NCI-H1436 treated with DMSO at 0.1 percent for 48 hours (cell line): Measurements from ENCODE around the gene RIOK3.
"Not testable (repeated sequence)": the region's sequence is repeated elsewhere in the genome, so short reads cannot be mapped to it uniquely, and the experiment has no call there.

ENCODE experiments used
- DNase-seq: peaks from one replicate; lab custom pipeline; 2025; lab: John Stamatoyannopoulos, UW

RIOK3 gene

DNA sequence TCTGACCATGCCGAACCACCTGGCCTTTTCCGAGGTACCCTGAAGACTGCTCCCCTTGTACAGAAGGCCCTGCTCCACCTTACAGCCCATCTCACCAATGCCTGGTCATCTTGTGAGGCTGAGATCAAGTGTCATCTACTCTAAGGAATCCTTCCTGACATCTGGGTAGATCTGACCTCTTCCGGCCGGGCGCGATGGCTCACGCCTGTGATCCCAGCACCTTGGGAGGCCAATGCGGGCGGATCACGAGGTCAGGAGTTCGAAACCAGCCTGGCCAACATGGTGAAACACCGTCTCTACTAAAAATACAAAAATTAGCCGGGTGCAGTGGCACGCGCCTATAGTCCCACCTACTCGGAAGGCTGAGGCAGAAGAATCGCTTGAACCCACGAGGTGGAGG lies 2.1 kb upstream of the RIOK3 start:
- DNase-seq, result no peak

DNA sequence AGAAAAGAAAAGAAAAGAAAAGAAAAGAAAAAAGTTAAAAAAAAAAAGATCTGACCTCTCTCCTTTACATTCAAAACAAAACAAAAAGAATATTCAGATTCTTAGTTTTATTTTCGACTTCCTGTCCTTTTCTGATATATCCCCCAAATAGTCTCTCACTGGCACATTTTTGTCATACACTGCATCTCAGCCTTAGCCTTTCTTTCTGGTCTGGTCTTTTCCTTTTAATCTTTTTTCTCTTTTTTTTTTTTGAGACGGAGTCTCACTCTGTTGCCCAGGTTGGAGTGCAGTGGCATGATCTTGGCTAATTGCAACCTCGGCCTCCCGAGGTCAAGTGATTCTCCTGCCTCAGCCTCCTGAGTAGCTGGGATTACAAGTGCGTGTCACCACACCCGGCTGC lies 1.6 kb upstream of the RIOK3 start:
- no peak for DNase-seq

GRCh38 chr18:23452347-23452727 lies 750 bp upstream of the RIOK3 start:
- no peak for DNase-seq

GRCh38 chr18:23453680-23454058 lies 582 bp downstream of the RIOK3 start:
- no peak for DNase-seq

- no peak for DNase-seq
These were observed 3.7 kb downstream of the RIOK3 start for GRCh38 chr18:23456835-23457234.

DNA sequence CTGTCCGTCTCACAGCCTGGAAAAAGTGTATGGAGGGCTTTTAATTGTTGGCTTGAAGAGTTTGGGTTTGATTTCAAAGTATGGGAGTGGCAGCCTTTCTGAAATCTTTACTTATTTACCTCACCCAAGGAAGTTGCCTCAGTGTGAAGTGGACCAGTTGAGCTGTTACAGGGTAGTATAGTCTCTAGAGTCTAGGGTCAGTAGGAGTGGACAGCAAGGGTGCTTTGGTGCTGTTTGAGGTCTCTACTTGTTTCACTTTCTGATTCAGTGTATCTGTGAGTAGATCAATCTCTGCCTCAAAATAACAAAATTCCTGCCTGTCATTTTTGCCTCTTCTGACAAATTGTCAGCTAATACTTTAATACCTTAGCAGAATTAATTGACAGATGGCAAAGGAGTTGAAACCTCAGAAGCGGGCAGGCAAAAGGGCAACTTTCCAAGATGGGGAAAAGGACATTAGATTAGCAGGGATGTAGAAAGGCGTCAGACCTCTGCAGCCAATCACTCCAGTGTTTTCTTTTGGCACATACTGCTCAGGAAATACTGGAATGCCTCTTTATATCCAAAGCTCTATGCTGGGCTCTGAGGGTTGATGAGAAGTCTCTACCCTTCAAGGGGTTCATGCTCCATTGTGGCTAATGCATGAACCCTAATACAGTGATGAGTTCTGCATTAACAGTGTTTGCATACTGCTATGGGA lies 5.9 kb downstream of the RIOK3 start:
- no peak for DNase-seq

GRCh38 chr18:23459530-23459921 lies 6.4 kb downstream of the RIOK3 start:
- no peak for DNase-seq

DNA sequence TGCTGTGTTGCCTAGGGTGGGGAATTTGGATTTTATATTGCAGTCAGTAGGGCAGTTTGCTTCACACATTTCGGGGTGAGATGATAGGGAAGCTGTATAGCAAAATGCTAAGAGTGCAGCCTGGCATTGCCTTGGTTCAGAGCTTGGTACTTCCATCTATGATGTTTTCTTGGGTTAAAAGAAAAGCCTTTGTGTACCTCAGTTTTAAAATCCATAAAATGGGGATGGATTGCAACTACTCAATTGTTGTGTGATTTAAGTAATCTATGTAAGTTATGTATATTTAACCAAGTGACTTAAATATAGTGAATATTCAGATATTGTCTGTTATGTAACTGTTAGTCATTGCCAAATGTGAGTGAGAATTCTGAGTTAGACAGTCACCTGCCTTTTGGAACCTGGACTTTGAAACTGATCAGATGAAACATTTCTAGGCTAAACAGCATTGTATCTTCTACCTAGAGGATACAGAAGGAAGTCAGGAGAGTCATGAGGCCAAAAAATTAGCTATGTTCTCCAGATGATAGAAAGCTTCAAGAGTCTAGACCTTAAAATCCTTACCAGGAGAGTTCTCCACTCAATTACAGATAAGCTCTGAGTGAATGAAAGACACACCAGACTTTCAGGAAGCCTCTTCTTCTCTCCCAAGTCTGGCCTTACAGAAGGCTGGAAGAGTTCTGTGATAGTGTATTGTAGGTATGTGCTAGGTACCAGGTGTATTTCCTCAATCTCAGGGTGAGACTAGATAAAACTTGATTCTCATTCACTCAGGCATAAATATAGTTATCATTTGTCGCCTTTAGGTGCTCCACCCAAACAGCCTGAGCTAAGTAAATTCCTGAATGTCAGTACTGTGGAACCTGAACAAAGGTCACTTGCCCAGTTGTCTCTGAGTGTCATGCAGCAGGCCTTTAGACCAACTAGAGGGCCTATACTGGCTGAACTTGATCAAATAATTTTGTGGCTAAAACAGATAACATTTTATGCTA lies 7.5 kb downstream of the RIOK3 start:
- DNase-seq, result no peak

DNA sequence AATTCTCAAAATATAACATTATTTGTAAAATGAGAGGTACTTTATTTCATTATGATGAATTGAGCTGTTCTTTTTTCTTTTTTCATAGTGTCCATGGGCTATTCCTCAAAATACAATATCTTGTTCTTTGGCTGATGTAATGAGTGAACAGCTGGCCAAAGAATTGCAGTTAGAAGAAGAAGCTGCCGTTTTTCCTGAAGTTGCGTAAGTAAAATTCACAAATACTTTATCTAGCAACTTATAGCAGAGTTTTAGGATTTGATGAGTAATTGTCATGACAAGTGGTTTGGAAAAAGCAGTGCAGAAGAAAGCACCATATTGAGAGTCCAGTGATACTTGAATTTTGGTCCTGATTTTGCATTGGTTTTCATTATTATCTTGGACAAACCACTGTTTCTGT lies 9.8 kb downstream of the RIOK3 start:
- no peak for DNase-seq

DNA sequence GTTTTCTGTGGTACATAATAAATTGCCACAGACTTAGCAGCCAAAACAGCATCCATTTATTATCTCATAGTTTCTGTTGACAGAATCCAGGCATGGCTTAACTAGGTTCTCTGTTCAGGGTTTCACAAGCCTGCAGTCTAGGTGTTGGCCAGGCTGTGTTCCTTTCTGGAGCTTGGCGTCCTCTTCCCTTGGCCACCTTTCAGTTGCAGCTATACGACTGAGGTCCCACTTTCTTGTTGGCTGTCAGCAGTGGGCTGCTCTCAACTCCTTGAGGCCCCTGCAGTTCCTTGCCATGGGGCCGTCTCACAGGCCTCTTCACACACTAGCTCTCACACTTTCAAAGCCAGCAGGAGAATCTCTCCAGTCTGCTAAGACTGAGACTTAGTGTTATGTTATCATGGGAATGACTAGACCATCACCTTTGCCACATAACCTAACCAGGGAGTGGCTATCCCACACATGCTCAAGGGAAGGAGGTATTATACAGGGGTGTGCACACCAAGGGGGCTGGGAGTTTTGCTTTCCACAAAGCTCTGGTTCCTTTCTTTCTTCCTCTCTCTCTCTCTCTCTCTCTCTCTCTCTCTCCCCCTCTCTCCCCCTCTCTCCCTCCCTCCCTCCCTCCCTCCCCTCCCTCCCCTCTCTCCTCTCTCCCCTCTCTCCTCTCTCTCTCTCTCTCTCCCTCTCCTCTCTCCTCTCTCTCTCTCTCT lies 15.8 kb downstream of the RIOK3 start:
- no peak for DNase-seq

- DNase-seq, result no peak
These were observed 17.7 kb downstream of the RIOK3 start for GRCh38 chr18:23470620-23471387.

DNA sequence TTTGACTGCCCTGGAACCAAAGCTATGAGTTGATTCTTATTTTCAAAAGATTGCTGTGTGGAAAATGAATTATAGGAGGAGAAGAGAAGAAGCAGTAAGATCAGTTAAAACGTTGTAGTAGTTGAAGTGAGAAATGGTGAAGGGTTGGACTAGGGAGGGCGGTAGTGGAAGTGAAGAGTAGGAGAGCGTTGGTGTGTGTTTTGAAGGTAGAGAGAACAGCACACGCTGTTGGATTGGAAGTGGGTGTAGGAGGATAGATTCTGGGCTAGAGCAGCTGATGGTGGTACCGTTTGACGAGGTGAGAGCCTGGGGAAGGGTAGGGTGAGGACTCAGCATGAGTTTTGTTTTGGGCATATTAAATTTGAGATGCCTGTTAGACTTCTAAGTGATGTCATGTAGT lies 18.4 kb downstream of the RIOK3 start:
- no peak for DNase-seq

DNA sequence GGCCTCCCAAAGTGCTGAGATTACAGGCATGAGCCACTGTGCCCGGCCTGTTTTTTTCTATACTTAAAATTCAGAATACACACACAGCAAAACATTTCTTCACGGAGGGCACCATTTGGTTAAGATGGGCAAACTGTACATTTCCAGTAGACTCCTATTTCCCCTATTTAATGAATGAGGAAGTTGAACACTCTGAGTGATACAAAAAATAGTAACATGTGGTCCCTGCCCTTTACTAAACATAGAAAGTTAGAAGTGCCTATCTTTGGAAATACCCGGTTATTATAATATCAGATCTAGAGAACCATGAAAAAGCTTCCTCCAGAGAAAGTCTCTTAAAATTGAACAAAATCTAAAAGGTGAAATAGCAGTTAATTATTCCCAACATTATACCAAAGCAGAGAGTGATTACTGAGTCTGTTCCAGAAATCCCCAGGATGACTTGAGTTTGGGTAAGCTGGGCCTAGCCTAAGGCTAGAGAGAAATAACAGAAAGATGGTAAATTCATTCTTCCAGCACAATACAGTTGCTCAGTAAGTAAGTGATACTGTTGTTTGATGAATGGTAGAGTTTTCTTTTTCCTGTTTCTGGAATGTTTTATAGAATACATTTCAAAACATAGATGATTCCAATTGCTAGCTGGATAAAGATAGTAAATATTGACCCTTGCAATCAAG lies 26.9 kb downstream of the RIOK3 start:
- DNase-seq, result no peak

DNA sequence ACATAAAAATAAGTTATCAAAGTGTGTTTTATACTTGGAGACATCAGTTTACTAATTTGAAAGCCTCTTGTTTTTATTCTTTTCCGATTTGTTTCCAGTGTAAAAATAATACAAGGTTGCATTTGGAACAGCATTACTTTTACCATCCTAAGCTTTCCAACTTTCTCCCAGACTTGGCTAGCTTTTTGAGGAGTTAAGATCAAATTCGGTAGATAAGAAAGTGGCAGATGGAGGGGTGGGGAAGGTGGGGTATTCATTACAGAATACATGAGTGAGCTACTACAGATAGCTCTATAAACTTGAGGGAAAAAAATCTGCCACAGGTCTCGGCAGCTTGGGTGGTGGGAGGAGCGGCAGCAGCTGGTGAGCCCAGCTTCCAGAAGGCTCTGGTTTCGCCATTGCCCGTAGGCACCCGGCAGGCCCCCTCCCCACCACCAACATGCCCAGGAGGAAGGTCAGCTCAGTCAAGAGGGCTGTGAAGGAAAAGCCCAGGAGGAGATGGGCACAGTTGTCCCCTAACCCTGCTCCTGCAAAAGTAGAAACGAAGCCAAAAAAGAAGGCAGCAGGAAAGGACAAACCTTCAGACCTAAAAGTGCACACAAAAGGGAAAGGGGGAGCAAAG lies 31.6 kb downstream of the RIOK3 start:
- DNase-seq, result no peak

DNA sequence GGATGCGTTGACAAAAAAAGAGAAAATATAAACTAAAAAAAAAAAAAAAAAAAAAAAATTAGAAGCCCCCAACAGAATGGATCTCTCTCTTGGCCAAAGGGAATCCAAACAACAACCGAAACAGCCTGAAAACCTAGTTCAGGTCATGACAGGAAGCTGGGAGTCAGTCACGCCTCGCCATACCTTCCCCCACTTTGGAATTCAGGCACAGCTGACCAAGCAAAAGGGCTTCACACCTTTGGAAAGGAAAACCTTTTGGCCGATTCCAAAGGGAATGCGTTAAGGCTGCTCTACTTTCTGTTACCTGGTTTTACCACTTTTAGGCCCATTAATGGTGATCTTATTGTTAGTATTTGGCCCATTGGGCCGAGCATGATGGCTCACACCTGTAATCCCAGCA lies 32.3 kb downstream of the RIOK3 start:
- DNase-seq, result no peak

GRCh38 chr18:23487738-23488570 lies 34.9 kb downstream of the RIOK3 start:
- DNase-seq, result no peak

DNA sequence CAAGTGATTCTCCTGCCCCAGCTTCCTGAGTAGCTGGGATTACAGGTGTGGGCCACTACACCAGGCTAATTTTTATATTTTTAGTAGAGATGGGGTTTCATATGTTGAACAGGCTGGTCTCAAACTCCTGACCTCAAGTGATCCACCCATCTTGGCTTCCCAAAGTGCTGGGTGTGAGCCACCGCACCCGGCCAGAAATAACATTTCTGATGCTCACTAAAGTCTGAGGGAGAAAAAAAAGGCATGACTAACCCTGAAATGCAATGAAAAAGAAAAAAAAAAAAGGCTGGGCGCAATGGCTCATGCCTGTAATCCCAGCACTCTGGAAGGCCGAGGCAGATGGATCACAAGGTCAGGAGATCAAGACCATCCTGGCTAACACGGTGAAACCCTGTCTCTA lies 36.5 kb downstream of the RIOK3 start:
- not testable (repeated sequence) for DNase-seq

DNA sequence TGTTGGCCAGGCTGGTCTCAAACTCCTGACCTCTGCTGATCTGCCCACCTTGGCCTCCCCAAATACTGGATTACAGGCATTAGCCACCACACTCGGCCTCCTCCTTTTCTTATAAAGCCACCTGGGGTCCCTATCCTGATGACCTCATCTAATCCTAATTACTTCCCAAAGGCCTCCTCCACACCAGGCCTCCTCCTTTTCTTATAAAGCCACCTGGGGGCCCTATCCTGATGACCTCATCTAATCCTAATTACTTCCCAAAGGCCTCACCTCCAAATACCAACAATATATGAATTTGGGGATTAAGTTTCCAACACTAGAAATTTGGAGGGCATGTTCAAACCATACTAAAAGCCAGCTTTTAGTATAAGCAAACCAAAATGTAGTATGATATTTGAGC lies 40.6 kb downstream of the RIOK3 start:
- no peak for DNase-seq

DNA sequence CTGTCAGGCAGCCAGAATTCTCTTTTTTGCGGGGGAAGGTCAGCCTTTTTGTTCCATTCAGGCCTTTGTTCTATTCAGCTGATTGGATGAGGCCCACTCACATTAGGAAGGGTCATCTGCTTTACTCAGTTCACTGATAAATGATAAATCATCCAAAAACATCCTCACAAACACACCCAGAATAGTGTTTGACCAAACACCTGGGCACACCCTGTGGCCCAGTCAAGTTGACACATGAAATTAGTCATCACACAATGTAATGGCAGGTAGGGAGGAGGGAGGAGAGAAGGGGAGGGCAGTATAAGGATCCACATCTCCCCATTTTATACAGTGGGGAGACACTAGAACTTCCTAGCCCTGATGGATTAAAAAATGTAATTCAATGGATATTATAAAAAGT lies 41.9 kb downstream of the RIOK3 start:
- DNase-seq, result no peak
